HepG2 (cell line): ENCODE data around the gene OR1M1. TPM values are rescaled to one million over a fixed set of nuclear protein-coding genes. Genes with fewer than 3 reads are reported as not detected.

ENCODE experiments used
- FLYWCH1 ChIP-seq: sonication (generic); formaldehyde crosslinking; IDR thresholded peaks from 2 replicates; pipeline ENCODE4 v1.8.1; 2023; ENCODE audit warnings: mild to moderate bottlenecking, missing genetic modification reagents
- HNRNPUL1 ChIP-seq: fragments of 200-400 bp; formaldehyde crosslinking; IDR thresholded peaks from 2 replicates; pipeline ENCODE4 v1.6.1; 2017; ENCODE audit warnings: low read depth, mild to moderate bottlenecking, low read length, moderate library complexity
- MAF1 ChIP-seq: sonication (generic); formaldehyde crosslinking; IDR thresholded peaks from 2 replicates; pipeline ENCODE4 v1.5.0; 2020; ENCODE audit warnings: missing genetic modification reagents, borderline replicate concordance
- MIER3 ChIP-seq: IDR thresholded peaks from 2 replicates; pipeline ENCODE4 v1.6.1; 2016; ENCODE audit warnings: missing compliant biosample characterization, borderline replicate concordance
- PTBP1 ChIP-seq: fragments of 200-400 bp; formaldehyde crosslinking; IDR thresholded peaks from 2 replicates; pipeline ENCODE4 v1.6.1; 2018; ENCODE audit warnings: low read length, low read depth; ENCODE audit not compliant: poor library complexity, severe bottlenecking
- RARA ChIP-seq: IDR thresholded peaks from 2 replicates; pipeline ENCODE4 v1.6.1; 2016; ENCODE audit warnings: missing genetic modification reagents, missing compliant biosample characterization
- RORA ChIP-seq: sonication (generic); formaldehyde crosslinking; IDR thresholded peaks from 2 replicates; pipeline ENCODE4 v1.5.0; 2020; ENCODE audit warnings: mild to moderate bottlenecking, missing genetic modification reagents, moderate library complexity
- ZC3H4 ChIP-seq: sonication (generic); formaldehyde crosslinking; IDR thresholded peaks from 2 replicates; pipeline ENCODE4 v1.4.0; 2020; ENCODE audit warnings: missing genetic modification reagents, borderline replicate concordance
- ZNF564 ChIP-seq: sonication (generic); formaldehyde crosslinking; IDR thresholded peaks from 2 replicates; pipeline ENCODE4 v1.8.1; 2023; ENCODE audit warnings: mild to moderate bottlenecking, missing genetic modification reagents
- ZNF615 ChIP-seq: sonication (generic); formaldehyde crosslinking; IDR thresholded peaks from 2 replicates; pipeline ENCODE4 v1.5.0; 2020; ENCODE audit warnings: mild to moderate bottlenecking, missing genetic modification reagents, borderline replicate concordance
- ZSCAN21 ChIP-seq: sonication (generic); formaldehyde crosslinking; IDR thresholded peaks from 2 replicates; pipeline ENCODE4 v1.8.0; 2022; ENCODE audit warnings: mild to moderate bottlenecking, missing genetic modification reagents, moderate library complexity, borderline replicate concordance
- polyA plus RNA-seq, 8 experiments: library from polyadenylated mRNA; depleted of rRNA in 3 of 8; stranded (reverse) in 7 of 8; unstranded in 1 of 8; fragments of >200 nt; fragmentation: Illumina TruSeq in 4 of 8; extraction: Trizol in 4 of 8; gene quantifications; 2 replicates each; pipeline versions ENCODE4 v1.2.1 to v1.2.3, GENCODE V29; 2011 to 2016; ENCODE audit warnings: low read depth in 4 of 8, missing spikeins in 1 of 8, mixed read lengths in 1 of 8; ENCODE audit not compliant: insufficient read depth in 1 of 8
- total RNA-seq, 5 experiments: library from RNA; depleted of rRNA; stranded (reverse); fragments of >200 nt; fragmentation: Illumina TruSeq; extraction: Trizol; gene quantifications; 2 replicates each; pipeline ENCODE4 v1.2.3, GENCODE V29; 2016; ENCODE audit warnings: low read depth in 1 of 5
- TF ChIP-seq, protein P1 (sequence below): IDR thresholded peaks from 2 replicates; pipeline ENCODE4 v1.6.1; 2016; ENCODE audit warnings: missing genetic modification reagents, missing compliant biosample characterization
- TF ChIP-seq, protein P2 (sequence below): sonication (generic); formaldehyde crosslinking; IDR thresholded peaks from 2 replicates; pipeline ENCODE4 v1.5.0; 2020; ENCODE audit warnings: mild to moderate bottlenecking, missing genetic modification reagents
- TF ChIP-seq, protein P3 (sequence below): sonication (generic); formaldehyde crosslinking; IDR thresholded peaks from 2 replicates; pipeline ENCODE4 v1.4.0; 2020; ENCODE audit warnings: missing genetic modification reagents
- TF ChIP-seq, protein P4 (sequence below): sonication (generic); formaldehyde crosslinking; IDR thresholded peaks from 2 replicates; pipeline ENCODE4 v1.4.0; 2020; ENCODE audit warnings: missing genetic modification reagents, borderline replicate concordance
- TF ChIP-seq, protein P5 (sequence below): sonication (generic); formaldehyde crosslinking; IDR thresholded peaks from 2 replicates; pipeline ENCODE4 v1.8.0; 2023; ENCODE audit warnings: mild to moderate bottlenecking, missing genetic modification reagents
- TF ChIP-seq, protein P6 (sequence below): sonication (generic); formaldehyde crosslinking; IDR thresholded peaks from 2 replicates; pipeline ENCODE4 v1.5.1; 2020; ENCODE audit warnings: missing genetic modification reagents, mild to moderate bottlenecking, borderline replicate concordance
- TF ChIP-seq, protein P7 (sequence below): sonication (generic); formaldehyde crosslinking; IDR thresholded peaks from 2 replicates; pipeline ENCODE4 v1.5.0; 2020; ENCODE audit warnings: missing genetic modification reagents, mild to moderate bottlenecking, borderline replicate concordance

The OR1M1 gene
- total and polyA plus RNA-seq, 2 of the 13 experiments (the other 11 are each of a cell fraction or from before 2014, with no cell fraction given) = not detected

DNA sequence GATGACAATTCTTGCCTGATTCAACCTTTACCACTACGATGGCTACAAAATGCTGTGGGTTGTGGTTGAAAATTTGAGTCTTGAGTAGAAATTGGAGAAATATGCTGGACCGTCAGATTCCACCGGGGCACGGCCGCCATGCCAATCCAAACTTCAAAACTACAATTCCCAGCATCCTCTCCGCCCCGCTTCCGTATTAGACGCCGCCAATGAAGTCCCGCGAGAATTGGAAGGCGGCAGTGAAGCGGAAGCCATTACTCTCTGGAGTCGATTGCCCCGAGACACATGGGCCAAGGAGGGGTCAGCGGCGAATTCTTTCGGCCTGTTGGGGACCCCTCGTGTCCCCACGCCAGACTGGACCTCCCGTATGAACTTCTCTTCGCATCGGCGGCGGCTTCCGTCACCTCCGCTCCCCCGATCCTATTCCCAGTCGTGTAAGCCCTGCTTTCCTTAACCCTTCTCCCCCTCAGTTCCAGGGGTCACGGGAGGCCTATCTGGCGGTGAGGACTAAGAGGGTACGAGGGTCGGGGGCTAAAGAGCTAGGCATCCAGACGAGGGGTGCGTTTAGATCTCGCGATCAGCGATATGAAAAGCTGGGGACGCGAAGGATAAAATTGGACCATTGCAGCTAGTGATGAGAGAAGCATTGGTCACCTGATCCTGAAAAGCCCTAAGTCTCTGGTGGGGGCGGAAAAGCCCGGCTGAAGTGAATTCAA is 53.5 kb downstream of the OR1M1 start, which contains the start of gene ZNF317 (continued):
- TF ChIP-seq, protein P1, sequence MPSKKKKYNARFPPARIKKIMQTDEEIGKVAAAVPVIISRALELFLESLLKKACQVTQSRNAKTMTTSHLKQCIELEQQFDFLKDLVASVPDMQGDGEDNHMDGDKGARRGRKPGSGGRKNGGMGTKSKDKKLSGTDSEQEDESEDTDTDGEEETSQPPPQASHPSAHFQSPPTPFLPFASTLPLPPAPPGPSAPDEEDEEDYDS = peak; percentile 80
- no peak for TF ChIP-seq ZC3H4 (CRISPR knock-in tag)
- TF ChIP-seq, protein P2, sequence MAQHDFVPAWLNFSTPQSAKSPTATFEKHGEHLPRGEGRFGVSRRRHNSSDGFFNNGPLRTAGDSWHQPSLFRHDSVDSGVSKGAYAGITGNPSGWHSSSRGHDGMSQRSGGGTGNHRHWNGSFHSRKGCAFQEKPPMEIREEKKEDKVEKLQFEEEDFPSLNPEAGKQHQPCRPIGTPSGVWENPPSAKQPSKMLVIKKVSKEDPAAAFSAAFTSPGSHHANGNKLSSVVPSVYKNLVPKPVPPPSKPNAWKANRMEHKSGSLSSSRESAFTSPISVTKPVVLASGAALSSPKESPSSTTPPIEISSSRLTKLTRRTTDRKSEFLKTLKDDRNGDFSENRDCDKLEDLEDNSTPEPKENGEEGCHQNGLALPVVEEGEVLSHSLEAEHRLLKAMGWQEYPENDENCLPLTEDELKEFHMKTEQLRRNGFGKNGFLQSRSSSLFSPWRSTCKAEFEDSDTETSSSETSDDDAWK (CRISPR knock-in tag) = no peak
- no peak; the same call in 1 of the 2 replicates for TF ChIP-seq MIER3 (CRISPR knock-in tag)
- TF ChIP-seq, protein P3, sequence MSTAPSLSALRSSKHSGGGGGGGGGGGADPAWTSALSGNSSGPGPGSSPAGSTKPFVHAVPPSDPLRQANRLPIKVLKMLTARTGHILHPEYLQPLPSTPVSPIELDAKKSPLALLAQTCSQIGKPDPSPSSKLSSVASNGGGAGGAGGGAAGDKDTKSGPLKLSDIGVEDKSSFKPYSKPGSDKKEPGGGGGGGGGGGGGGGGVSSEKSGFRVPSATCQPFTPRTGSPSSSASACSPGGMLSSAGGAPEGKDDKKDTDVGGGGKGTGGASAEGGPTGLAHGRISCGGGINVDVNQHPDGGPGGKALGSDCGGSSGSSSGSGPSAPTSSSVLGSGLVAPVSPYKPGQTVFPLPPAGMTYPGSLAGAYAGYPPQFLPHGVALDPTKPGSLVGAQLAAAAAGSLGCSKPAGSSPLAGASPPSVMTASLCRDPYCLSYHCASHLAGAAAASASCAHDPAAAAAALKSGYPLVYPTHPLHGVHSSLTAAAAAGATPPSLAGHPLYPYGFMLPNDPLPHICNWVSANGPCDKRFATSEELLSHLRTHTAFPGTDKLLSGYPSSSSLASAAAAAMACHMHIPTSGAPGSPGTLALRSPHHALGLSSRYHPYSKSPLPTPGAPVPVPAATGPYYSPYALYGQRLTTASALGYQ = no peak
- no peak for TF ChIP-seq RARA (CRISPR knock-in tag)
- TF ChIP-seq, protein P4, sequence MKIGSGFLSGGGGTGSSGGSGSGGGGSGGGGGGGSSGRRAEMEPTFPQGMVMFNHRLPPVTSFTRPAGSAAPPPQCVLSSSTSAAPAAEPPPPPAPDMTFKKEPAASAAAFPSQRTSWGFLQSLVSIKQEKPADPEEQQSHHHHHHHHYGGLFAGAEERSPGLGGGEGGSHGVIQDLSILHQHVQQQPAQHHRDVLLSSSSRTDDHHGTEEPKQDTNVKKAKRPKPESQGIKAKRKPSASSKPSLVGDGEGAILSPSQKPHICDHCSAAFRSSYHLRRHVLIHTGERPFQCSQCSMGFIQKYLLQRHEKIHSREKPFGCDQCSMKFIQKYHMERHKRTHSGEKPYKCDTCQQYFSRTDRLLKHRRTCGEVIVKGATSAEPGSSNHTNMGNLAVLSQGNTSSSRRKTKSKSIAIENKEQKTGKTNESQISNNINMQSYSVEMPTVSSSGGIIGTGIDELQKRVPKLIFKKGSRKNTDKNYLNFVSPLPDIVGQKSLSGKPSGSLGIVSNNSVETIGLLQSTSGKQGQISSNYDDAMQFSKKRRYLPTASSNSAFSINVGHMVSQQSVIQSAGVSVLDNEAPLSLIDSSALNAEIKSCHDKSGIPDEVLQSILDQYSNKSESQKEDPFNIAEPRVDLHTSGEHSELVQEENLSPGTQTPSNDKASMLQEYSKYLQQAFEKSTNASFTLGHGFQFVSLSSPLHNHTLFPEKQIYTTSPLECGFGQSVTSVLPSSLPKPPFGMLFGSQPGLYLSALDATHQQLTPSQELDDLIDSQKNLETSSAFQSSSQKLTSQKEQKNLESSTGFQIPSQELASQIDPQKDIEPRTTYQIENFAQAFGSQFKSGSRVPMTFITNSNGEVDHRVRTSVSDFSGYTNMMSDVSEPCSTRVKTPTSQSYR (CRISPR knock-in tag) = peak; percentile 34; the same call in 1 of the 2 replicates
- no peak for TF ChIP-seq ZSCAN21 (CRISPR knock-in tag)
- 0 out of 2 replicates have a peak, but pooled peaks have one; percentile 31 for TF ChIP-seq ZNF564 (CRISPR knock-in tag)
- TF ChIP-seq, protein P5, sequence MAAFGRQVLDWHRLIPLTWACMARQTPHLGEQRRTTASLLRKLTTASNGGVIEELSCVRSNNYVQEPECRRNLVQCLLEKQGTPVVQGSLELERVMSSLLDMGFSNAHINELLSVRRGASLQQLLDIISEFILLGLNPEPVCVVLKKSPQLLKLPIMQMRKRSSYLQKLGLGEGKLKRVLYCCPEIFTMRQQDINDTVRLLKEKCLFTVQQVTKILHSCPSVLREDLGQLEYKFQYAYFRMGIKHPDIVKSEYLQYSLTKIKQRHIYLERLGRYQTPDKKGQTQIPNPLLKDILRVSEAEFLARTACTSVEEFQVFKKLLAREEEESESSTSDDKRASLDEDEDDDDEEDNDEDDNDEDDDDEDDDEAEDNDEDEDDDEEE = peak; percentile 64; the same call in 1 of the 2 replicates
- TF ChIP-seq, protein P6, sequence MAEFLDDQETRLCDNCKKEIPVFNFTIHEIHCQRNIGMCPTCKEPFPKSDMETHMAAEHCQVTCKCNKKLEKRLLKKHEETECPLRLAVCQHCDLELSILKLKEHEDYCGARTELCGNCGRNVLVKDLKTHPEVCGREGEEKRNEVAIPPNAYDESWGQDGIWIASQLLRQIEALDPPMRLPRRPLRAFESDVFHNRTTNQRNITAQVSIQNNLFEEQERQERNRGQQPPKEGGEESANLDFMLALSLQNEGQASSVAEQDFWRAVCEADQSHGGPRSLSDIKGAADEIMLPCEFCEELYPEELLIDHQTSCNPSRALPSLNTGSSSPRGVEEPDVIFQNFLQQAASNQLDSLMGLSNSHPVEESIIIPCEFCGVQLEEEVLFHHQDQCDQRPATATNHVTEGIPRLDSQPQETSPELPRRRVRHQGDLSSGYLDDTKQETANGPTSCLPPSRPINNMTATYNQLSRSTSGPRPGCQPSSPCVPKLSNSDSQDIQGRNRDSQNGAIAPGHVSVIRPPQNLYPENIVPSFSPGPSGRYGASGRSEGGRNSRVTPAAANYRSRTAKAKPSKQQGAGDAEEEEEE = no peak
- TF ChIP-seq PTBP1 = no peak
- no peak for TF ChIP-seq RORA
- no peak for TF ChIP-seq MAF1
- TF ChIP-seq, protein P7, sequence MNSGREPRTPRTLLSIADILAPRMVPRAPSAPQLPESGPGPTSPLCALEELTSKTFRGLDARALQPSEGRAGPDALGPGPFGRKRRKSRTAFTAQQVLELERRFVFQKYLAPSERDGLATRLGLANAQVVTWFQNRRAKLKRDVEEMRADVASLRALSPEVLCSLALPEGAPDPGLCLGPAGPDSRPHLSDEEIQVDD (CRISPR knock-in tag) = no peak
- TF ChIP-seq HNRNPUL1 = no peak
- no peak for TF ChIP-seq FLYWCH1
- peak; percentile 92 for TF ChIP-seq ZNF615 (CRISPR knock-in tag)
